Measurements from ENCODE around the gene FAM9A. TPM values are rescaled to one million over a fixed set of nuclear protein-coding genes. Genes with fewer than 3 reads are reported as not detected.

The FAM9A gene
- total and polyA plus RNA-seq, 2 of the 13 experiments (the other 11 are each of a cell fraction or from before 2014, with no cell fraction given): not detected

DNA sequence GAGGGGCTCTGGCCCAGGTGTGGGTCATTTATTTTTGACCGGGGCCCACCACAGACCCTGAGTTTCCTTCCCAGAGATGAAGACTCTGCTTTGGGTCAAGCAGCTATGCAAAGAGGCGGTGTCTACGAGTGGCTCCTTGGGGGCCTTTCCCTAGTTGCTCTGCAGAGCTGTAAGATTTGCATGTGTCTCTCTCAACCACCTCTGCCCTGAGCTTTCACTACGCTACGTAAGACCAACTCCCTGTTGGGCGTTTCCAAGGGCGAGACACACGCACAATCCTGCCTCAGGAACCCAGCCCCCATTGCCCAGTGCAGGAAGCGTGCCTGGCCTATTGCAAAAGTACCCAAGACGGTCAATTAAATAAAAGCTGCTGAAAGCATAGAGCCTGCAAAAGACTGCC lies 59.2 kb downstream of the FAM9A start:
- 0% methylated on average over 1 of the region's 10 CpGs for WGBS (ENCODE audit: low lambda C conversion rate)
- intact Hi-C loops (cut with micrococcal nuclease; ENCODE audit: unreplicated experiment) (no loop called here), in situ Hi-C loops (cut with HindIII; ENCODE audit: extremely low pct_ligation_motif_present, low pct_unique_long_range_greater_than_20kb) (loop anchor here (10.0 kb wide), 1 partner anchor 73 kb away; no protein-coding TSS in a partner anchor)
- no peak overlapping the region for H3K4me2 ChIP-seq (ENCODE audit: low read depth, low read length)
- no peaks in the 10 kb centered on the region for H3K79me2 ChIP-seq (ENCODE audit: insufficient read depth, low read length)
- TF ChIP-seq, protein P1, sequence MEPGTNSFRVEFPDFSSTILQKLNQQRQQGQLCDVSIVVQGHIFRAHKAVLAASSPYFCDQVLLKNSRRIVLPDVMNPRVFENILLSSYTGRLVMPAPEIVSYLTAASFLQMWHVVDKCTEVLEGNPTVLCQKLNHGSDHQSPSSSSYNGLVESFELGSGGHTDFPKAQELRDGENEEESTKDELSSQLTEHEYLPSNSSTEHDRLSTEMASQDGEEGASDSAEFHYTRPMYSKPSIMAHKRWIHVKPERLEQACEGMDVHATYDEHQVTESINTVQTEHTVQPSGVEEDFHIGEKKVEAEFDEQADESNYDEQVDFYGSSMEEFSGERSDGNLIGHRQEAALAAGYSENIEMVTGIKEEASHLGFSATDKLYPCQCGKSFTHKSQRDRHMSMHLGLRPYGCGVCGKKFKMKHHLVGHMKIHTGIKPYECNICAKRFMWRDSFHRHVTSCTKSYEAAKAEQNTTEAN (CRISPR knock-in tag; conservative IDR thresholded peaks at IDR 0.05): no peak
- TF ChIP-seq, protein P2, sequence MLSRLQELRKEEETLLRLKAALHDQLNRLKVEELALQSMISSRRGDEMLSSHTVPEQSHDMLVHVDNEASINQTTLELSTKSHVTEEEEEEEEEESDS (CRISPR knock-in tag; IDR thresholded peaks at IDR 0.05; ENCODE audit: borderline replicate concordance): no peak
- TF ChIP-seq, protein P3, sequence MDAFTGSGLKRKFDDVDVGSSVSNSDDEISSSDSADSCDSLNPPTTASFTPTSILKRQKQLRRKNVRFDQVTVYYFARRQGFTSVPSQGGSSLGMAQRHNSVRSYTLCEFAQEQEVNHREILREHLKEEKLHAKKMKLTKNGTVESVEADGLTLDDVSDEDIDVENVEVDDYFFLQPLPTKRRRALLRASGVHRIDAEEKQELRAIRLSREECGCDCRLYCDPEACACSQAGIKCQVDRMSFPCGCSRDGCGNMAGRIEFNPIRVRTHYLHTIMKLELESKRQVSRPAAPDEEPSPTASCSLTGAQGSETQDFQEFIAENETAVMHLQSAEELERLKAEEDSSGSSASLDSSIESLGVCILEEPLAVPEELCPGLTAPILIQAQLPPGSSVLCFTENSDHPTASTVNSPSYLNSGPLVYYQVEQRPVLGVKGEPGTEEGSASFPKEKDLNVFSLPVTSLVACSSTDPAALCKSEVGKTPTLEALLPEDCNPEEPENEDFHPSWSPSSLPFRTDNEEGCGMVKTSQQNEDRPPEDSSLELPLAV (CRISPR knock-in tag; conservative IDR thresholded peaks at IDR 0.05; ENCODE audit: low read depth): no peak
- TF ChIP-seq PAX8 (CRISPR knock-in tag; IDR thresholded peaks at IDR 0.05; ENCODE audit: borderline replicate concordance): no peak
- TF ChIP-seq ZNF44 (CRISPR knock-in tag; IDR thresholded peaks at IDR 0.05): no peak
- TF ChIP-seq ZNF430 (CRISPR knock-in tag; IDR thresholded peaks at IDR 0.05): no peak
- no peak for TF ChIP-seq BHLHE40 (IDR thresholded peaks at IDR 0.05; ENCODE audit: low read length)
- TF ChIP-seq ZNF3 (CRISPR knock-in tag; IDR thresholded peaks at IDR 0.05): no peak
- TF ChIP-seq SNRNP70 (IDR thresholded peaks at IDR 0.05; ENCODE audit: low read depth, low read length): no peak
- no peak for TF ChIP-seq ZNF644 (CRISPR knock-in tag; IDR thresholded peaks at IDR 0.05; ENCODE audit: low read depth)
- TF ChIP-seq DPF2 (CRISPR knock-in tag; IDR thresholded peaks at IDR 0.05; ENCODE audit: borderline replicate concordance, low read depth): no peak
- H3K9me3 ChIP-seq (ENCODE audit: low read length): no peaks in the 10 kb centered on the region
- POLR2A ChIA-PET: no interaction called here
- CTCF ChIA-PET (ENCODE audit: low intra/inter-chr PET ratio, low total read pairs): no interaction called here
- BruUV-seq (replicated peaks): no TSS peak
- H3K36me3 ChIP-seq (replicated peaks in 1 of 2; ENCODE audit: control insufficient read depth in 1 of 2, insufficient read depth in 2 of 2, low read length in 2 of 2): no peaks in the 10 kb centered on the region
- no peak overlapping the region for H3K27ac ChIP-seq (ENCODE audit: extremely low read length, insufficient read depth, low read length)
- no peaks in the 10 kb centered on the region for H3K4me1 ChIP-seq (ENCODE audit: insufficient read depth, low read length)
- ATAC-seq (no peak), DNase-seq (ENCODE audit: low spot score) (no peak), FAIRE-seq (no peak)
- H2AFZ ChIP-seq (ENCODE audit: low read length): no peak overlapping the region
- H3K4me3 ChIP-seq (replicated peaks in 1 of 3; ENCODE audit: insufficient read depth in 1 of 3, low read depth in 2 of 3, low read length in 3 of 3): no peak overlapping the region
- H3K27me3 ChIP-seq (ENCODE audit: control insufficient read depth in 1 of 2, insufficient read depth in 2 of 2, low read length in 2 of 2): peaks cover 0 to 1% of the 10 kb centered on the region in 2 experiments; a peak in 1 of 5 replicates
- H3K9ac ChIP-seq (ENCODE audit: insufficient read depth, low read depth, low read length): no peak overlapping the region
- no peaks in the 10 kb centered on the region for H4K20me1 ChIP-seq (ENCODE audit: insufficient read depth, low read length)

Other genes with a start within 250 kb of the FAM9A start
- not detected in 2 replicates for gene ANOS1, start 69.2 kb downstream of the FAM9A start, total RNA-seq (2016; rRNA removed; fragmentation: Illumina TruSeq; extraction: Trizol)
- gene ANOS1, start 69.2 kb downstream of the FAM9A start, polyA plus RNA-seq (2011; rRNA removed): 0.03 TPM in 1 of 2 replicates, not detected in the other
- gene FAM9B, start 232.7 kb upstream of the FAM9A start, total RNA-seq (2016; rRNA removed; fragmentation: Illumina TruSeq; extraction: Trizol): not detected in 2 replicates
- not detected in 2 replicates for gene FAM9B, start 232.7 kb upstream of the FAM9A start, polyA plus RNA-seq (2011; rRNA removed)

Measured in HepG2 (cell line).